ENCODE results near the gene FPR1. TPM values are rescaled to one million over a fixed set of nuclear protein-coding genes. Genes with fewer than 3 reads are reported as not detected.

Gene FPR1
- total and polyA plus RNA-seq, 2 of the 13 experiments (the other 11 are each of a cell fraction or from before 2014, with no cell fraction given), result not detected

GRCh38 chr19:51742789-51743188 lies 8.9 kb downstream of the FPR1 start (continued):
- no peak for TF ChIP-seq HMGXB3 (CRISPR knock-in tag; IDR thresholded peaks at IDR 0.05; ENCODE audit: borderline replicate concordance)
- TF ChIP-seq FOXP4 (CRISPR knock-in tag; IDR thresholded peaks at IDR 0.05), result no peak
- TF ChIP-seq ZBTB46 (CRISPR knock-in tag; IDR thresholded peaks at IDR 0.05; ENCODE audit: borderline replicate concordance), result no peak
- no peak for TF ChIP-seq SMAD3 (CRISPR knock-in tag; IDR thresholded peaks at IDR 0.05)
- no peak for TF ChIP-seq SIN3B (IDR thresholded peaks at IDR 0.05; ENCODE audit: low read length)
- TF ChIP-seq SCMH1 (CRISPR knock-in tag; IDR thresholded peaks at IDR 0.05; ENCODE audit: borderline replicate concordance), result no peak
- no peak for TF ChIP-seq ZBTB20 (CRISPR knock-in tag; IDR thresholded peaks at IDR 0.05; ENCODE audit: borderline replicate concordance, low read depth)
- TF ChIP-seq SMC3 (IDR thresholded peaks at IDR 0.05; ENCODE audit: low read length), result no peak
- no peak for TF ChIP-seq ZNF703 (CRISPR knock-in tag; IDR thresholded peaks at IDR 0.05; ENCODE audit: borderline replicate concordance)
- TF ChIP-seq HOXA7 (CRISPR knock-in tag; IDR thresholded peaks at IDR 0.05), result no peak
